ENCODE data around the gene CARNS1.
"Not testable (repeated sequence)": the region's sequence is repeated elsewhere in the genome, so short reads cannot be mapped to it uniquely, and the experiment has no call there.

DNA sequence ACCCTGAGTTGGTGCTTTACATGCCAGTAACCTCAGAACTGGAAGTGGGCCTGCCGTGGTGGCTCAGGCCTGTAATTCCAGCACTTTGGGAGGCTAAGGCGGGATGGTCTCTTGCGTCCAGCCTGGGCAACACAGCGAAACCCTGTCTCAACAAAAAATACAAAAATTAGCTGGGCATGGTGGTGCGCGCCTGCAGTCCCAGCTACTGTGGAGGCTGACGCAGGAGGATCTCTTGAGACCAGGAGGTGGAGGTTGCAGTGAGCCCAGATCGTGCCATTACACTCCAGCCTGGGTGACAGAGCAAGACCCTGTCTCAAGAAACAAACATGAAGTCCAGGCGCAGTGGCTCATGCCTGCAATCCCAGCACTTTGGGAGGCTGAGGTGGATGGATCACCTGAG, 12.4 kb upstream of the CARNS1 start:
- TF ChIP-seq, protein P1, sequence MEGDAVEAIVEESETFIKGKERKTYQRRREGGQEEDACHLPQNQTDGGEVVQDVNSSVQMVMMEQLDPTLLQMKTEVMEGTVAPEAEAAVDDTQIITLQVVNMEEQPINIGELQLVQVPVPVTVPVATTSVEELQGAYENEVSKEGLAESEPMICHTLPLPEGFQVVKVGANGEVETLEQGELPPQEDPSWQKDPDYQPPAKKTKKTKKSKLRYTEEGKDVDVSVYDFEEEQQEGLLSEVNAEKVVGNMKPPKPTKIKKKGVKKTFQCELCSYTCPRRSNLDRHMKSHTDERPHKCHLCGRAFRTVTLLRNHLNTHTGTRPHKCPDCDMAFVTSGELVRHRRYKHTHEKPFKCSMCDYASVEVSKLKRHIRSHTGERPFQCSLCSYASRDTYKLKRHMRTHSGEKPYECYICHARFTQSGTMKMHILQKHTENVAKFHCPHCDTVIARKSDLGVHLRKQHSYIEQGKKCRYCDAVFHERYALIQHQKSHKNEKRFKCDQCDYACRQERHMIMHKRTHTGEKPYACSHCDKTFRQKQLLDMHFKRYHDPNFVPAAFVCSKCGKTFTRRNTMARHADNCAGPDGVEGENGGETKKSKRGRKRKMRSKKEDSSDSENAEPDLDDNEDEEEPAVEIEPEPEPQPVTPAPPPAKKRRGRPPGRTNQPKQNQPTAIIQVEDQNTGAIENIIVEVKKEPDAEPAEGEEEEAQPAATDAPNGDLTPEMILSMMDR (conservative IDR thresholded peaks at IDR 0.05 in 1 of 2, IDR thresholded peaks at IDR 0.05 in 1 of 2; ENCODE audit: extremely low read depth in 1 of 2, insufficient read depth in 1 of 2, low read depth in 1 of 2, low read length in 2 of 2): not testable (repeated sequence)
- not testable (repeated sequence) for TF ChIP-seq EZH2 (IDR thresholded peaks at IDR 0.05; ENCODE audit: borderline replicate concordance, low read length)

Measured in mammary epithelial cell (primary cell).